Thoracic aorta (tissue), 2 donors: ENCODE results near the gene TANK. TPM values are rescaled to one million over a fixed set of nuclear protein-coding genes. Genes with fewer than 3 reads are reported as not detected.

Source experiments
- ATAC-seq: fragments of 150-250 bp; one replicate; pipeline ENCODE4 v1.8.0; 2017; ENCODE audit warnings: low read depth; ENCODE audit not compliant: insufficient number of reproducible peaks, low FRiP score
- DNase-seq: peaks from one replicate; pipeline ENCODE4 v3.0.0-alpha.2; 2020; ENCODE audit warnings: low spot score
- H3K27ac ChIP-seq, 2 donors: fragments of 200-600 bp; sonication (generic); 1 replicate in 1 of 2; 2 replicates in 1 of 2; pipeline ENCODE4 v1.5.1; 2016; ENCODE audit warnings: mild to moderate bottlenecking in 2 of 2, moderate library complexity in 2 of 2
- H3K27me3 ChIP-seq: fragments of 200-600 bp; sonication (generic); replicated peaks from 2 replicates; pipeline ENCODE4 v1.6.0; 2016; ENCODE audit warnings: mild to moderate bottlenecking; ENCODE audit not compliant: insufficient read depth
- H3K36me3 ChIP-seq: fragments of 200-600 bp; sonication (generic); one replicate; pipeline ENCODE4 v1.5.1; 2016
- H3K4me1 ChIP-seq, 2 donors: fragments of 200-600 bp; sonication (generic); 1 replicate in 1 of 2; 2 replicates in 1 of 2; pipeline versions ENCODE4 v1.5.1 to v1.6.0; 2016; ENCODE audit warnings: low read depth in 2 of 2, mild to moderate bottlenecking in 1 of 2; ENCODE audit not compliant: control insufficient read depth in 1 of 2
- H3K4me3 ChIP-seq: fragments of 200-600 bp; sonication (generic); 2 replicates; pipeline ENCODE4 v1.5.1; 2016; ENCODE audit warnings: mild to moderate bottlenecking
- H3K9me3 ChIP-seq: fragments of 200-600 bp; sonication (generic); 2 replicates; pipeline ENCODE4 v1.5.1; 2016
- total RNA-seq, 2 donors: library from RNA; depleted of rRNA; stranded (reverse); fragments of >200 nt; gene quantifications; one replicate each; pipeline versions ENCODE4 v1.1.0 to v1.2.3, GENCODE V29; 2016
- TF ChIP-seq, protein P1 (sequence below): fragments of 200-600 bp; sonication (generic); IDR thresholded peaks from one replicate; pipeline ENCODE4 v1.5.1; 2019; ENCODE audit warnings: antibody characterized with exemption

TANK gene
- total RNA-seq, 2 donors from 2014 or later: 59.2 to 86.8 TPM

DNA sequence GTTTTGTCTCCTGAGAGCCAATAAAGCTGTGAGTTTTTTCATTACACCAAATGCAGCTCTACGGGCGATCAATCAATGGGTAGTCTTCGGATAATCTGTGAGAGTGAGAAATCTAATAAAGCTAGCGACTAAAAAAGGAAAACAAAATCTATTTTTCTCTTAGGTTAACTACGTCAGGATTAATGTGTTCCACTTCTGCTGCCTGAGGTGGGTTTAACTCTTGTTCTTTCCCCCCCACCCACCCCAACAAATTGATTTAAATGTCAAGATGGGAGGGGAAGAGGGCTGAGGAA lies 85.0 kb downstream of the TANK start:
- H3K27me3 ChIP-seq: no peaks in the 10 kb centered on the region
- H3K9me3 ChIP-seq: no peaks in the 10 kb centered on the region
- peak overlapping the region; percentile 57 for H3K4me3 ChIP-seq
- no peaks in the 10 kb centered on the region for H3K4me1 ChIP-seq
- H3K36me3 ChIP-seq: no peaks in the 10 kb centered on the region
- ATAC-seq (no peak), DNase-seq (no peak)
- TF ChIP-seq, protein P1, sequence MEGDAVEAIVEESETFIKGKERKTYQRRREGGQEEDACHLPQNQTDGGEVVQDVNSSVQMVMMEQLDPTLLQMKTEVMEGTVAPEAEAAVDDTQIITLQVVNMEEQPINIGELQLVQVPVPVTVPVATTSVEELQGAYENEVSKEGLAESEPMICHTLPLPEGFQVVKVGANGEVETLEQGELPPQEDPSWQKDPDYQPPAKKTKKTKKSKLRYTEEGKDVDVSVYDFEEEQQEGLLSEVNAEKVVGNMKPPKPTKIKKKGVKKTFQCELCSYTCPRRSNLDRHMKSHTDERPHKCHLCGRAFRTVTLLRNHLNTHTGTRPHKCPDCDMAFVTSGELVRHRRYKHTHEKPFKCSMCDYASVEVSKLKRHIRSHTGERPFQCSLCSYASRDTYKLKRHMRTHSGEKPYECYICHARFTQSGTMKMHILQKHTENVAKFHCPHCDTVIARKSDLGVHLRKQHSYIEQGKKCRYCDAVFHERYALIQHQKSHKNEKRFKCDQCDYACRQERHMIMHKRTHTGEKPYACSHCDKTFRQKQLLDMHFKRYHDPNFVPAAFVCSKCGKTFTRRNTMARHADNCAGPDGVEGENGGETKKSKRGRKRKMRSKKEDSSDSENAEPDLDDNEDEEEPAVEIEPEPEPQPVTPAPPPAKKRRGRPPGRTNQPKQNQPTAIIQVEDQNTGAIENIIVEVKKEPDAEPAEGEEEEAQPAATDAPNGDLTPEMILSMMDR: no peak
- no peak overlapping the region for H3K27ac ChIP-seq

DNA sequence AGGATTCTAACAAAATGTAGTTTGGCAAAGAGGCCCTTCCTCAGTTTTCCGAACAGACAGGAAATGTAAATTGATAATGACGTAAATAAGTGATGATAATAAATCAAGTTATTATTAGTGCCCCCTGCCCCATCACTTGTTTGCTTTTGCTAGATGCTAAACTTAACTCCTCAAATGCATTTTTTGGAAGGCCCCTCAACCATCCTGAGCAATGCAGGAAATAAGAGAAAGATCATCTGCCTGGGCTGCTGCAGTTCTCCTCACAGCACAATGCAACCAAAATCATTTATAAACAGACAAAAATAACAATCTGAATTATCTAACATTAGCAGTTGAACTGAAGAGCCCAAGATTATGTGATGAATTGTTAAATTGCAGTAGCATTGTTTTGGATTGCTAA lies 85.4 kb downstream of the TANK start:
- no peaks in the 10 kb centered on the region for H3K27me3 ChIP-seq
- no peaks in the 10 kb centered on the region for H3K9me3 ChIP-seq
- H3K27ac ChIP-seq: no peak overlapping the region
- no peak overlapping the region for H3K4me3 ChIP-seq
- DNase-seq (no peak), ATAC-seq (no peak)
- TF ChIP-seq, protein P1: no peak
- no peaks in the 10 kb centered on the region for H3K36me3 ChIP-seq
- no peaks in the 10 kb centered on the region for H3K4me1 ChIP-seq

DNA sequence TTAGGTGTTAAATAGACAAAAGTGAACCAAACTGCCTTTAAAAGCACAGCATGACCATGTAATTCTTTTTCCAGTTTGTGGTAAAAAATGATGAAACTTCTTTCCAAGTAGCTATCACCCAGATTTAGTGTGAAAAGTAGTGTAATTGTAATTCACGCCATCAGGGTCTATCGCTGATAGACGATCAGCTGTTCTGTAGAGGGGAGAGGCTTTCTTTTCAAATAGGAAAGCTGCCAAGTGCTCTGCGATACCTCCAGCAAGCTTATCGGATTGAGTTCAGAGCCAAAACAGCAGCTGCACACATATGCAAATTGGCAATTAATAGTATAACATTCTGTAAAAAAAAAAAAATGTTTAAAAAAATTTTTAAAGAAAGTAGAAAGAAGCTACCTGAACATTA lies 86.1 kb downstream of the TANK start:
- Histone ChIP-seq H3K27ac (no peak overlapping the region), H3K36me3 (no peaks in the 10 kb centered on the region), H3K4me1 (no peaks in the 10 kb centered on the region), H3K9me3 (no peaks in the 10 kb centered on the region), H3K4me3 (no peak overlapping the region), H3K27me3 (no peaks in the 10 kb centered on the region)
- no peak for DNase-seq
- ATAC-seq: no peak
- TF ChIP-seq, protein P1: no peak

DNA sequence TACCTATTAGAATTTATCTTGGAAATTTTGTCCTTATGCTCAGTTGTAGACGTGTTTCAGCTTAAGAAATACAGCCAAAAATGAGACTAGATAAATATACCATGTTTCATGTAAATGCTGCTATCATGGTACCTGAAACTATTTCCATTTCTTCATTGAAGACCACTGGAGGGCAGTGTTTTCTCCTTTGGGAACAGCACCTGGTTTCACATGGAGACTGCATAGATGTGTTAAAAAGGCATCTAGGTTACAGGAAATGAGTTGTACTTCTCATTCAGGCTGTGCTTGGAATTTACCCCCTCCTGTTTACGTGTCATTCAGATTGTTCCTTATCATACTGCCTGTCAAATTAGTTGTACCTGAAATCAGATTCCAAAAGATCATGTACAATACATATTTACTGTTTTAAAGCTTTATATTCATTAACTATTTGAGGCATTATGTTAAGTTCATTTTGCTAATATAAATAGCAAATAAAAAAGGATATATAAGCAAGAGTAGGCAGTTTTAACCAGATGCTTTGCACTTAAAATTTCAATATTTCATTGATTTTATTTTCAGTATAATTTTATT lies 90.7 kb downstream of the TANK start:
- no peaks in the 10 kb centered on the region for H3K4me1 ChIP-seq
- ATAC-seq (no peak), DNase-seq (no peak)

DNA sequence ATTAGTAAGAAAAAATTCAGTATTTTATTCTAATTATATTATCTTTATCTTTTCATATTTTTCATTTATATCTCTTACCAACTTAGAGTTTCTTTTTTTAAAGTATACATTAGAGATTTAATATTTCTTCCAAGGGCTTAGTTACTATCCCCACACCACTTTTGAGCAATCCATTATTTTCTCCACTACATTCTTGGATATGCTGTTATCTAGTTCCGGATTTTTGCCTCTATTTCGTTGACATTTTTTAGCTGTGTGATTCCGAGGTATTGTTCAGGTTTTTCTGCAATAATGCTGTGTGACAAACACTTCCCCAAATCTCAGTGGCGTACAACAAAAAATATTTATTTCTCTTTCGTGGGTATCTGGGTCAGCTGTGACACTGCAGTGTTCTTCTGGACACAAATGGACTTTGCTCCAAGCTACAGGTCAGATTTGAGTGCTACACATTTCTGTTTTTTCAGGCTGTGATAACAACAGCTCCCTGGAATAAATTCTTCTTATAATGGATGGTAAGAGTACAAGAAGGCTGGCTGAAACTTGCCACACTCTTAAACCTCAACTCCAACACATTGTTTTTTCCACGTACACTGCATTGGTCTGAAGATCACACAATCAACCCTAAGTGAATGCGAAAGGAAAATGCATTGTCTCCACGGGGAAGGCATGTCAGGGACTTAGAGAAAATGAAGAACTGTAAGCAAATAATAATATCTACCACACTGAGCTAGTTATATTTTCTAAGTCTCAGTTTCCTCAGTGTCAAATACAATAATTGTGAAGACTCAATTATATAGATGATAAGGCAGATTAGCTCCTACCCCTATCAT lies 97.1 kb downstream of the TANK start:
- no peak for ATAC-seq
- TF ChIP-seq, protein P1: no peak

More for the DNA sequence above, 90.7 kb downstream of the TANK start:
- H3K36me3 ChIP-seq: no peaks in the 10 kb centered on the region
- no peaks in the 10 kb centered on the region for H3K9me3 ChIP-seq
- H3K27ac ChIP-seq: no peak overlapping the region
- no peaks in the 10 kb centered on the region for H3K27me3 ChIP-seq
- no peak overlapping the region for H3K4me3 ChIP-seq
- TF ChIP-seq, protein P1: peak; percentile 38

More for the DNA sequence above, 97.1 kb downstream of the TANK start:
- H3K4me3 ChIP-seq: no peak overlapping the region
- no peaks in the 10 kb centered on the region for H3K4me1 ChIP-seq
- H3K9me3 ChIP-seq: no peaks in the 10 kb centered on the region
- no peaks in the 10 kb centered on the region for H3K36me3 ChIP-seq
- no peak overlapping the region for H3K27ac ChIP-seq
- no peaks in the 10 kb centered on the region for H3K27me3 ChIP-seq
- no peak for DNase-seq
